LNCAP (cell line): ENCODE measurements around the gene APBA2.

Source experiments
- TF ChIP-seq, protein P1 (sequence below): fragments of 450-650 bp; IDR thresholded peaks from 2 replicates; pipeline ENCODE4 v1.5.1; 2017; ENCODE audit warnings: mild to moderate bottlenecking

Gene APBA2

DNA sequence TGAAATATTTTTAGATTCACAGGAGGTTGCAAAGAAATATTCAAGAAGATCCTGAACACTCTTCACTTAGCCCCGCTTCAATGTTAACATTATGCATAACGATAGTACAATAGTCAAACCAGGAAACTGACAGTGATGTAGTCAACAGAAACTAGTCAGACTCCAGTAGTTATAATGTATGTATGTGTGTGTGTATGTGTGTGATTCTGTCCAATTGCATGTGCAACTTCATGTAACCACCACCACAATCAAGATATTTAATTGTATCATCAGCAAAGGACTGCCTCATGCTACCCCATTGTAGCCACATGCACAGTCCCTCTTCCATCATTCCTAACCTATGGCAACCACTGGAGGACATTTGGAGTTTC is 77.9 kb downstream of the APBA2 start:
- TF ChIP-seq, protein P1, sequence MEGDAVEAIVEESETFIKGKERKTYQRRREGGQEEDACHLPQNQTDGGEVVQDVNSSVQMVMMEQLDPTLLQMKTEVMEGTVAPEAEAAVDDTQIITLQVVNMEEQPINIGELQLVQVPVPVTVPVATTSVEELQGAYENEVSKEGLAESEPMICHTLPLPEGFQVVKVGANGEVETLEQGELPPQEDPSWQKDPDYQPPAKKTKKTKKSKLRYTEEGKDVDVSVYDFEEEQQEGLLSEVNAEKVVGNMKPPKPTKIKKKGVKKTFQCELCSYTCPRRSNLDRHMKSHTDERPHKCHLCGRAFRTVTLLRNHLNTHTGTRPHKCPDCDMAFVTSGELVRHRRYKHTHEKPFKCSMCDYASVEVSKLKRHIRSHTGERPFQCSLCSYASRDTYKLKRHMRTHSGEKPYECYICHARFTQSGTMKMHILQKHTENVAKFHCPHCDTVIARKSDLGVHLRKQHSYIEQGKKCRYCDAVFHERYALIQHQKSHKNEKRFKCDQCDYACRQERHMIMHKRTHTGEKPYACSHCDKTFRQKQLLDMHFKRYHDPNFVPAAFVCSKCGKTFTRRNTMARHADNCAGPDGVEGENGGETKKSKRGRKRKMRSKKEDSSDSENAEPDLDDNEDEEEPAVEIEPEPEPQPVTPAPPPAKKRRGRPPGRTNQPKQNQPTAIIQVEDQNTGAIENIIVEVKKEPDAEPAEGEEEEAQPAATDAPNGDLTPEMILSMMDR: no peak

DNA sequence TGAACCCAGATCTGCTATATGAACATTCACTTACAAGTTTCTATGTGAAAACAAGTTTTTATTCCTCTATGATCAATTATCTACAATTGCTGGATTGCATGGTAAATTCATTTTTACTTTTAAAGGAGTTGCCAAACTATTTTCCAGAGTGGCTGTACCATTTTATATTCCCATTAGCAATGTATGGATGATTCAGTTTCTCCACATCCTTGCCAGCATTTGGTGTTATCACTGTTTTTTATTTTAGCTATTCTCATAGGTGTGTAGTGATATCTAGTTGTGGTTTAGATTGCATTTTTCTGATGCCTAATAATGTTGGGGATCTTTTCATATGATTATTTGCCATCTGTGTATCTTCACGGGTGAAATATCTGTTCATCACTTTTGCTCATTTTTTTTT is 78.3 kb downstream of the APBA2 start:
- TF ChIP-seq, protein P1: no peak

DNA sequence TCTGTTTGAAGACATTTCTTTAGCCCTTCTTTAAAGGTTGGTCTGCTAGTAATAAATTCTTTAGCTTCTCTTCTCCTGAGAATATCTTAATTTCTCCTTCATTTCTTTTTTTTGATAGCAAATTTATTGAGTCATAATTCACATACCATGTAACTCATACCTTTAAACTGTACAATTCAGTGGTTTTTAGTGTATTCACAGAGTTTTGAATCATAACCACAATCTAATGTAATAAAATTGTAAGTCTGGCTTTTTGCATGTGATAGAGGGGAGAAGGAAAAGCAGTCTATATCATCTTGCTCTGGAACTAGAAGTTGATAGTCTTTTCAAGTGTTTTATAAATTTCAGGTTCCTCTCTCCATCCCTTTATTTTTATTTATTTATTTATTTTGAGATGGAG is 81.3 kb downstream of the APBA2 start:
- TF ChIP-seq, protein P1: no peak

DNA sequence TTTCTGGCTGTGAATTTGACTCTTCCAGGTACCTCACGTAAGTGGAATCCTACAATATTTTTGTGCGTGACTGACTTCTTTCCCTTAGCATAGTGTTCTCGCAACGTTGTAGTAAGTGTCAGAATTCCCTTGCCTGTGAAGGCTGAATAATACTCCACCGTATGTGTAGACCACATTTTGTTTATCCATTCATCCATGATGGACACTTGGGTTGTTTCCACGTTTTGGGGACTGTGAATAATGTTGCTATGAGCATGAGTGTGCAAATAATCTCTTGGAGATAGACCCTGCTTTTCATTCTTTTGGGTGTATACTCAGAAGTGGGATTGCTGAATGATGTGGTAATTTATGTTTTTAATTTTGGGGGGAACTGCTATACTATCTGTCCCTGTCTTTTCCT is 82.2 kb downstream of the APBA2 start:
- TF ChIP-seq, protein P1: no peak

DNA sequence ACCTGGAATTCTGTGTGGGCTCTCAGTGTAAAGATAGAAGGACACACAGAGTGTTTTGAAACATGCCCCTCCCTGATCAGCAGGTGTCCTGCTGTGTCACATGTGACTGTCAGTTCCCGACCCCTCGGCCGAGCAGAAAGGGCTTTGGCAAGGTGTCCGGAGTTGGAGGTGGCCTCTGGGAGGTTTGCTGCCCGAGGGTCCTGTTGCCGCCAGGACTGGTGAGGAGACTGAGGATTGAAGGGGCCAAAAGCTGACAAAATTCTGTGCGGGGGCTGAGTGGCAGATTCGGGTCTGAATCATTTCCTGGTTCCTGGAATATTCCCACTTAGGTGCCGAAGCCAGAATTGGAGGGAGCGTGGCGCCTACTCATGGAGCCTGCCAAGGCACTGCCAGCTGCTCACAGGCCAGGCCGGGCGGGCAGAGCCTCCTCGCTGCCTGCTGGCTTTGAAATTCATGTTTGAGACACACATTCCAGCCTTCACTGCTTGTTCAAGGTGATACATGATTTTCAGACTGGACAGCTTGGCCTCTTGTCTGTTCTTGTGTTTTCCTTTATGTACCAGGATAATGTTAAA is 83.8 kb downstream of the APBA2 start:
- TF ChIP-seq, protein P1: no peak

DNA sequence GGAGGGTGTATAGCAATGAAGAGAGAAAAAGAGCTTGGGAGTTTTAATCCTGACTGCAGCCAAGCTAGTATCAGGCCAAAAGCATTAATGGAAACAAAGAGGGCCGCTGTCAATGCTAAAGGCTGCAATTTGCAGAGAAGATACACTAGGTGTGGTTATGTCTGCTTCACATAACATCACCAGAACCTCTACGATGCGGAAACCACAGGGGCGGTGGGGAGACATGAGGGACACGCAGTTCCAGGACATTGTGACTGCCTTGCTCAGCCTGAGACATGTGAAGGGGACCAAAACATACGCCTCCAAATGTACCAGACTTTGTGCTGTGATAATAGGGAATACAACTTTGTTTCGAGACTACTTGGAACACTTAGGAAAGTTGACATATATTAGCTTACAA is 88.4 kb downstream of the APBA2 start:
- TF ChIP-seq, protein P1: no peak

DNA sequence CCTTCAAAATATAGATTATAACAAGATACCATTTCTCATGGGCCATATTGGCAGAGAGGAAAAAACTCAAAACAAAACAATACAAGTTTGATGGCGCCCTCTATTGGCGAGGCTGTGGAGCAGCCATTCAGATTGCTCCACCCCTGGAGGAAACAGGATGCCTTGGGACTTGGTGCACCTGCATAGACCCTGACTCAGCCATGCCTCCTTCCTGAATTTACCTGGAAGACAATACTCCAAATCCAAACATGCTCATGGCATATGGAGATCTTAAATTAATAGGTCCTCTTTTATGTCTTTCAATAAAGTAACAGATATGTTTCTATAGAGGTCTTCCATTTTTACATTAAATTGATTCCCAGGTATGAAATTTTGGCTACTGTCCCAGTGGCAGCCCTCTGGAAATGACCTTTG is 90.0 kb downstream of the APBA2 start:
- TF ChIP-seq, protein P1: peak; percentile 90

DNA sequence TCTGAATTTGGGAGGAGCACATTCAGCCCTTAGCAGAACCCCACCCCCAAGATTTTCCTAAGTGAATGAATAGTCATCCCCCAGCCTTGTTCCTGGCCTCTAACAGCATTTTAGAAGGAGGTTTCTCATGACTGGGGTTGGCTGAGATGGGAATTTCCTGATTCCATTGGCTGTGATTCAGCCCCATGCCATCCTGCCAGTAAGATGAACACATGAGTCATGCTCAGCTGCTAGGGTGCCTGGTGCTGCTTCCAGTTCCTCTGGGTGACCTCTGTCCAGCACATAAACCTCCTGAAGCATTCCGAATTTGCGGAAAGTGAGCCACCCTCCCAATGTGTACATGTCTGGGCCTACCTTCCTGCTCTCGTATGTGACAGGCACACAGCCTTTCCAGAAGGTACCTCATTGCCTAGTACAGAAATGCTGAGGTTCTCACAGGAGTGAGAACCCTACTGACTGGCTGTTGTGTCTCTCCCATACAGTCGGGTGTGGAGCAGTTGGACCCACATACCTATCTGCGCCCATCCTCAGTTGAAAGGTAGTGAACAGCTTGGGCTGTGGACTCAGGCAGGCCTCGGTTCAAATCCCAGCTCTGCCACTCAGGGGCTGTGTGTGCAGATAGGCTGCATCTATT is 91.7 kb downstream of the APBA2 start:
- TF ChIP-seq, protein P1: no peak
